A549 (cell line): Measurements from ENCODE around the gene ST6GAL1. TPM values are rescaled to one million over a fixed set of nuclear protein-coding genes. Genes with fewer than 3 reads are reported as not detected.

Source experiments
- ATAC-seq, 2 experiments: fragments of 200-7000 bp in 1 of 2; fragments of >200 bp in 1 of 2; cut with Nextera tagmentation in 1 of 2; cut with Tn5 transposase in 1 of 2; 3 replicates each; pipeline versions ENCODE4 v1.8.0 to v1.9.1; 2018 to 2020; ENCODE audit warnings: mild to moderate bottlenecking in 1 of 2, moderate library complexity in 1 of 2
- CTCF ChIA-PET: fragments of 300-600 bp; sonication (Branson Sonifier 250); formaldehyde crosslinking; extraction: SDS; loops from one replicate; lab custom pipeline; 2021; ENCODE audit warnings: antibody characterized with exemption, inconsistent platforms; lab: Yijun Ruan, JAX
- POLR2A ChIA-PET: fragments of 350-600 bp; formaldehyde crosslinking; extraction: SDS; loops from one replicate; lab custom pipeline; 2021; ENCODE audit warnings: antibody characterized with exemption, inconsistent platforms; lab: Yijun Ruan, JAX
- DNase-seq, 2 experiments: peaks; one replicate each; pipeline versions ENCODE4 v3.0.0 to v3.0.0-alpha.2; 2011 to 2016; ENCODE audit warnings: low read depth in 1 of 2, low spot score in 1 of 2
- FAIRE-seq: peaks from 2 replicates; lab custom pipeline; 2011; peaks lifted over from hg19 to GRCh38; lab: Jason Lieb, UNC
- H3K27ac ChIP-seq, 2 experiments: fragments of >200 bp; sonication (Bioruptor Twin); formaldehyde crosslinking; 3 replicates each; pipeline ENCODE4 v1.5.1; 2016 to 2017
- H3K4me1 ChIP-seq: fragments of >200 bp; sonication (Bioruptor Twin); formaldehyde crosslinking; 3 replicates; pipeline ENCODE4 v1.6.1; 2016
- H3K4me2 ChIP-seq: fragments of >200 bp; sonication (Bioruptor Twin); formaldehyde crosslinking; 3 replicates; pipeline ENCODE4 v1.6.1; 2016
- H3K4me3 ChIP-seq: fragments of >200 bp; sonication (Bioruptor Twin); formaldehyde crosslinking; 3 replicates; pipeline ENCODE4 v1.5.1; 2016
- H3K9me3 ChIP-seq: fragments of >200 bp; sonication (Bioruptor Twin); formaldehyde crosslinking; 3 replicates; pipeline ENCODE4 v1.6.1; 2016
- CEBPB ChIP-seq, 2 experiments: fragments of >200 bp in 1 of 2; sonication (Bioruptor Twin) in 1 of 2; formaldehyde crosslinking in 1 of 2; IDR thresholded peaks; 2 replicates each; pipeline ENCODE4 v1.6.1; 2012 to 2016
- CHD2 ChIP-seq: fragments of 150-350 bp; IDR thresholded peaks from 2 replicates; pipeline ENCODE4 v1.6.1; 2014; ENCODE audit warnings: low read length; ENCODE audit not compliant: partially characterized antibody
- EHF ChIP-seq: fragments of 250-450 bp; sonication (Bioruptor Pico); IDR thresholded peaks from 2 replicates; pipeline ENCODE4 v1.5.0; 2020; ENCODE audit warnings: mild to moderate bottlenecking
- FOSB ChIP-seq: fragments of 250-450 bp; sonication (Bioruptor Pico); IDR thresholded peaks from 2 replicates; pipeline ENCODE4 v1.5.0; 2020; ENCODE audit warnings: mild to moderate bottlenecking, moderate library complexity
- FOXS1 ChIP-seq: fragments of 250-450 bp; sonication (Bioruptor Pico); IDR thresholded peaks from 2 replicates; pipeline ENCODE4 v1.5.0; 2020; ENCODE audit warnings: mild to moderate bottlenecking, moderate library complexity
- HES2 ChIP-seq: fragments of >200 bp; sonication (Bioruptor Twin); formaldehyde crosslinking; IDR thresholded peaks from 2 replicates; pipeline ENCODE4 v1.6.1; 2016
- JUNB ChIP-seq: fragments of >200 bp; sonication (Bioruptor Twin); formaldehyde crosslinking; IDR thresholded peaks from 2 replicates; pipeline ENCODE4 v1.6.1; 2016
- MAZ ChIP-seq: fragments of 150-350 bp; IDR thresholded peaks from 2 replicates; pipeline ENCODE4 v1.6.1; 2014; ENCODE audit warnings: antibody characterized with exemption, low read depth, low read length, borderline replicate concordance
- NPAS2 ChIP-seq: fragments of 250-450 bp; sonication (Bioruptor Pico); IDR thresholded peaks from 2 replicates; pipeline ENCODE4 v1.8.0; 2022; ENCODE audit warnings: mild to moderate bottlenecking, moderate library complexity, borderline replicate concordance
- NR3C1 ChIP-seq: fragments of >200 bp; sonication (Bioruptor Twin); formaldehyde crosslinking; IDR thresholded peaks from 3 replicates; pipeline ENCODE4 v1.6.1; 2017
- PHF8 ChIP-seq: fragments of 200-600 bp; sonication (generic); IDR thresholded peaks from 2 replicates; pipeline ENCODE4 v1.6.1; 2016; ENCODE audit warnings: low read depth, mild to moderate bottlenecking, antibody characterized with exemption, moderate library complexity, borderline replicate concordance
- POLR2AphosphoS2 ChIP-seq: conservative IDR thresholded peaks from 2 replicates; pipeline ENCODE4 v1.6.1; 2012; ENCODE audit warnings: low read length, improper control_type of control experiment, inconsistent platforms
- RAD21 ChIP-seq, 2 experiments: fragments of >200 bp in 1 of 2; sonication (Bioruptor Twin) in 1 of 2; formaldehyde crosslinking in 1 of 2; IDR thresholded peaks in 1 of 2; conservative IDR thresholded peaks in 1 of 2; 2 replicates in 1 of 2; 3 replicates in 1 of 2; pipeline ENCODE4 v1.6.1; 2012 to 2018; ENCODE audit warnings: inconsistent platforms in 1 of 2
- RARB ChIP-seq: fragments of 250-450 bp; sonication (Bioruptor Pico); IDR thresholded peaks from 2 replicates; pipeline ENCODE4 v1.8.0; 2021; ENCODE audit warnings: mild to moderate bottlenecking, moderate library complexity
- RFX5 ChIP-seq: fragments of 450-650 bp; IDR thresholded peaks from 2 replicates; pipeline ENCODE4 v1.7.1; 2014; ENCODE audit warnings: antibody characterized with exemption, mild to moderate bottlenecking, moderate library complexity
- SREBF2 ChIP-seq: fragments of 450-650 bp; IDR thresholded peaks from 2 replicates; pipeline ENCODE4 v1.6.1; 2014; ENCODE audit warnings: mild to moderate bottlenecking, moderate library complexity
- TFCP2L1 ChIP-seq: fragments of 250-450 bp; sonication (Bioruptor Pico); IDR thresholded peaks from 2 replicates; pipeline ENCODE4 v1.5.0; 2021; ENCODE audit warnings: mild to moderate bottlenecking
- TP53 ChIP-seq: fragments of 250-450 bp; sonication (Bioruptor Pico); IDR thresholded peaks from 2 replicates; pipeline ENCODE4 v1.5.0; 2021; ENCODE audit warnings: mild to moderate bottlenecking, moderate library complexity
- USF2 ChIP-seq: fragments of 450-650 bp; IDR thresholded peaks from 2 replicates; pipeline ENCODE4 v1.6.1; 2014; ENCODE audit warnings: antibody characterized with exemption
- ZC3H11A ChIP-seq: fragments of 450-650 bp; IDR thresholded peaks from 2 replicates; pipeline ENCODE4 v1.6.1; 2014; ENCODE audit warnings: antibody characterized with exemption, mild to moderate bottlenecking
- WGBS: methylation state at CpG from one replicate; pipeline ENCODE4 v1.1.6; 2017; ENCODE audit errors: missing lambda C conversion rate; 5-methylcytosine and 5-hydroxymethylcytosine counted together
- polyA plus RNA-seq, 4 experiments: library from polyadenylated mRNA; depleted of rRNA in 3 of 4; stranded (reverse); fragments of >200 nt; fragmentation: RNase III in 1 of 4; extraction: RNeasy Plus Mini Kit Qiagen cat#74134 plus additional on column Dnase treatment in 1 of 4; gene quantifications; 2 replicates in 3 of 4; 3 replicates in 1 of 4; pipeline ENCODE4 v1.2.3, GENCODE V29; 2011 to 2017
- TF ChIP-seq, protein P1 (sequence below): fragments of 150-350 bp; IDR thresholded peaks from 2 replicates; pipeline ENCODE4 v1.6.1; 2014; ENCODE audit warnings: low read depth, mild to moderate bottlenecking, low read length
- TF ChIP-seq, protein P2 (sequence below): IDR thresholded peaks from 2 replicates; pipeline ENCODE4 v1.6.1; 2012
- TF ChIP-seq, protein P3 (sequence below): fragments of >200 bp; sonication (Bioruptor Twin); formaldehyde crosslinking; IDR thresholded peaks from 3 replicates; pipeline ENCODE4 v1.5.1; 2016

Gene ST6GAL1
- polyA plus RNA-seq, 2 of the 4 experiments (the other 2 are of a cell fraction): 3.9 to 6.5 TPM

DNA sequence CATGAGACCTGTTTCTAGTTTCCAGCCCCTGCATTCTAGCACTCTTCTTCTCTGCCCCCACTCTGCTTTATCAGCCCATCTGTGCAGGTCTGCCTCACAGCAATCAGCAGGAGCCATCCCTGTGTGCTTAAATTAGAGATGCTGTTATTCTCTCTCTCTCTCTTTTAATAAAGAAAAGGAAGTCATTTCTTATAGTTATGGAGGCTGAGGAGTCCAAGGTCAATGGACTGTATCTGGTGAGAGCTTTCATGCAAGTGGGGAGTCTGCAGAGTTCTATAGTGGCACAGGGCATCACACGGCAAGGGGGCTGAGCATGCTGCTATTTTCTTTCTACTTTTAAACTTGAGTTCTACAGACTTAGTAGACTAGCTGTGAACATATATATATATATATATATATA, 4.5 kb upstream of the ST6GAL1 start:
- CTCF ChIA-PET: no interaction called here
- POLR2A ChIA-PET: no interaction called here
- H3K4me2 ChIP-seq: no peak overlapping the region

GRCh38 chr3:186929186-186929585, 1.1 kb upstream of the ST6GAL1 start:
- TF ChIP-seq USF2: no peak
- TF ChIP-seq NR3C1: no peak
- TF ChIP-seq FOXS1: no peak
- no peak for TF ChIP-seq RFX5
- no peak for TF ChIP-seq RARB (CRISPR knock-in tag)
- TF ChIP-seq, protein P1, sequence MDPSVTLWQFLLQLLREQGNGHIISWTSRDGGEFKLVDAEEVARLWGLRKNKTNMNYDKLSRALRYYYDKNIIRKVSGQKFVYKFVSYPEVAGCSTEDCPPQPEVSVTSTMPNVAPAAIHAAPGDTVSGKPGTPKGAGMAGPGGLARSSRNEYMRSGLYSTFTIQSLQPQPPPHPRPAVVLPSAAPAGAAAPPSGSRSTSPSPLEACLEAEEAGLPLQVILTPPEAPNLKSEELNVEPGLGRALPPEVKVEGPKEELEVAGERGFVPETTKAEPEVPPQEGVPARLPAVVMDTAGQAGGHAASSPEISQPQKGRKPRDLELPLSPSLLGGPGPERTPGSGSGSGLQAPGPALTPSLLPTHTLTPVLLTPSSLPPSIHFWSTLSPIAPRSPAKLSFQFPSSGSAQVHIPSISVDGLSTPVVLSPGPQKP: no peak
- TF ChIP-seq TP53: no peak
- TF ChIP-seq CEBPB (IDR thresholded peaks at IDR 0.05): no peak
- TF ChIP-seq FOSB (CRISPR knock-in tag): no peak
- no peak for TF ChIP-seq HES2
- TF ChIP-seq CHD2: no peak
- no peak for TF ChIP-seq NPAS2 (CRISPR knock-in tag)
- no peak for TF ChIP-seq MAZ
- no peak for TF ChIP-seq RAD21 (conservative IDR thresholded peaks at IDR 0.05 in 1 of 2, IDR thresholded peaks at IDR 0.05 in 1 of 2)
- no peak for TF ChIP-seq ZC3H11A
- no peak for TF ChIP-seq SREBF2
- Histone ChIP-seq H3K27ac (no peak overlapping the region), H3K4me2 (no peak overlapping the region), H3K4me3 (no peak overlapping the region), H3K9me3 (no peaks in the 10 kb centered on the region), H3K4me1 (no peaks in the 10 kb centered on the region)
- DNase-seq: no peak
- ChIA-PET CTCF (interaction anchor here (0.7 to 1.3 kb wide), 3 partner anchors 13 to 109 kb away, joined by 3 read pairs; no protein-coding TSS in a partner anchor), POLR2A (no interaction called here)
- no peak for ATAC-seq
- 89% methylated on average over 5 of the region's 5 CpGs for WGBS
- FAIRE-seq: no peak

More for the DNA sequence above, 4.5 kb upstream of the ST6GAL1 start:
- Histone ChIP-seq H3K4me1 (no peaks in the 10 kb centered on the region), H3K9me3 (no peaks in the 10 kb centered on the region), H3K4me3 (no peak overlapping the region), H3K27ac (no peak overlapping the region)
- no peak for FAIRE-seq
- no peak for DNase-seq
- WGBS: 90% methylated on average over 1 of the region's 1 CpG
- no peak for ATAC-seq
- TF ChIP-seq EHF (CRISPR knock-in tag): no peak
- TF ChIP-seq, protein P2, sequence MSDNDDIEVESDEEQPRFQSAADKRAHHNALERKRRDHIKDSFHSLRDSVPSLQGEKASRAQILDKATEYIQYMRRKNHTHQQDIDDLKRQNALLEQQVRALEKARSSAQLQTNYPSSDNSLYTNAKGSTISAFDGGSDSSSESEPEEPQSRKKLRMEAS: no peak
- no peak for TF ChIP-seq CEBPB (IDR thresholded peaks at IDR 0.05)
- no peak for TF ChIP-seq TFCP2L1 (CRISPR knock-in tag)
- no peak for TF ChIP-seq ZC3H11A
- no peak for TF ChIP-seq POLR2AphosphoS2
- TF ChIP-seq, protein P3, sequence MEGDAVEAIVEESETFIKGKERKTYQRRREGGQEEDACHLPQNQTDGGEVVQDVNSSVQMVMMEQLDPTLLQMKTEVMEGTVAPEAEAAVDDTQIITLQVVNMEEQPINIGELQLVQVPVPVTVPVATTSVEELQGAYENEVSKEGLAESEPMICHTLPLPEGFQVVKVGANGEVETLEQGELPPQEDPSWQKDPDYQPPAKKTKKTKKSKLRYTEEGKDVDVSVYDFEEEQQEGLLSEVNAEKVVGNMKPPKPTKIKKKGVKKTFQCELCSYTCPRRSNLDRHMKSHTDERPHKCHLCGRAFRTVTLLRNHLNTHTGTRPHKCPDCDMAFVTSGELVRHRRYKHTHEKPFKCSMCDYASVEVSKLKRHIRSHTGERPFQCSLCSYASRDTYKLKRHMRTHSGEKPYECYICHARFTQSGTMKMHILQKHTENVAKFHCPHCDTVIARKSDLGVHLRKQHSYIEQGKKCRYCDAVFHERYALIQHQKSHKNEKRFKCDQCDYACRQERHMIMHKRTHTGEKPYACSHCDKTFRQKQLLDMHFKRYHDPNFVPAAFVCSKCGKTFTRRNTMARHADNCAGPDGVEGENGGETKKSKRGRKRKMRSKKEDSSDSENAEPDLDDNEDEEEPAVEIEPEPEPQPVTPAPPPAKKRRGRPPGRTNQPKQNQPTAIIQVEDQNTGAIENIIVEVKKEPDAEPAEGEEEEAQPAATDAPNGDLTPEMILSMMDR: no peak
- TF ChIP-seq PHF8: no peak
- no peak for TF ChIP-seq JUNB
